ENCODE measurements around the gene TCF3.

The TCF3 gene

GRCh38 chr19:1580382-1580781, 72.0 kb downstream of the TCF3 start:
- CTCF ChIA-PET = interaction anchor here (1.2 kb wide), 1 partner anchor 17 kb away, joined by 3 read pairs; no protein-coding TSS in a partner anchor
- DNase-seq (ENCODE audit: extremely low spot score) = no peak
- no peak for TF ChIP-seq CTCF (IDR thresholded peaks at IDR 0.05; ENCODE audit: control extremely low read depth, extremely low read depth, low read depth, missing control alignments)
- POLR2A ChIA-PET = no interaction called here

- ChIA-PET POLR2A (interaction anchor here (0.7 kb wide), 1 partner anchor 214 kb away, joined by 7 read pairs; no protein-coding TSS in a partner anchor), CTCF (interaction anchor here (1.7 kb wide), 1 partner anchor 33 kb away, joined by 6 read pairs; no protein-coding TSS in a partner anchor)
- no peak for TF ChIP-seq CTCF (IDR thresholded peaks at IDR 0.05; ENCODE audit: control extremely low read depth, extremely low read depth, low read depth, missing control alignments)
- DNase-seq (ENCODE audit: extremely low spot score) = no peak
Measured at GRCh38 chr19:1579222-1579621, 73.2 kb downstream of the TCF3 start.

- POLR2A ChIA-PET = no interaction called here
- CTCF ChIA-PET = interaction anchor here (0.8 to 1.7 kb wide), 4 partner anchors 10 to 248 kb away, joined by 3 to 6 read pairs (median 3); no protein-coding TSS in a partner anchor
- TF ChIP-seq CTCF (IDR thresholded peaks at IDR 0.05; ENCODE audit: control extremely low read depth, extremely low read depth, low read depth, missing control alignments) = no peak
- no peak for DNase-seq (ENCODE audit: extremely low spot score)
Measured at GRCh38 chr19:1577929-1578618, 74.3 kb downstream of the TCF3 start.

GRCh38 chr19:1577090-1577928, 75.1 kb downstream of the TCF3 start:
- DNase-seq (ENCODE audit: extremely low spot score) = no peak
- TF ChIP-seq CTCF (IDR thresholded peaks at IDR 0.05; ENCODE audit: control extremely low read depth, extremely low read depth, low read depth, missing control alignments) = no peak
- ChIA-PET POLR2A (no interaction called here), CTCF (interaction anchor here (0.5 to 1.0 kb wide), 5 partner anchors 11 to 249 kb away, joined by 3 read pairs; no protein-coding TSS in a partner anchor)

GRCh38 chr19:1576242-1577089, 75.9 kb downstream of the TCF3 start:
- no peak for DNase-seq (ENCODE audit: extremely low spot score)
- ChIA-PET CTCF (interaction anchor here (0.5 kb wide), 1 partner anchor 38 kb away, joined by 3 read pairs; no protein-coding TSS in a partner anchor), POLR2A (no interaction called here)
- TF ChIP-seq CTCF (IDR thresholded peaks at IDR 0.05; ENCODE audit: control extremely low read depth, extremely low read depth, low read depth, missing control alignments) = no peak
